CD14-positive monocyte (primary cell): ENCODE measurements around the gene SLC35E1. TPM values are rescaled to one million over a fixed set of nuclear protein-coding genes. Genes with fewer than 3 reads are reported as not detected.

ENCODE experiments used
- DNase-seq, 3 donors: peaks; one replicate each; pipeline ENCODE4 v3.0.0-alpha.2; 2011 to 2022
- H2AFZ ChIP-seq: 2 replicates; pipeline ENCODE4 v1.6.0; 2012; ENCODE audit warnings: mild to moderate bottlenecking, low read depth, low read length, inconsistent platforms; ENCODE audit not compliant: insufficient read depth, poor library complexity, severe bottlenecking
- H3K27ac ChIP-seq, 2 donors: 1 replicate in 1 of 2; 2 replicates in 1 of 2; pipeline ENCODE4 v1.5.1; 2012 to 2013; ENCODE audit warnings: low read length in 2 of 2, control low read depth in 1 of 2, inconsistent platforms in 1 of 2, low read depth in 1 of 2, mild to moderate bottlenecking in 1 of 2
- H3K27me3 ChIP-seq, 2 donors: one replicate each; pipeline versions ENCODE4 v1.6.0 to v1.6.1; 2011 to 2013; ENCODE audit warnings: low read length in 2 of 2; ENCODE audit not compliant: control insufficient read depth in 2 of 2, insufficient read depth in 2 of 2
- H3K36me3 ChIP-seq, 2 donors: replicated peaks in 1 of 2; 1 replicate in 1 of 2; 2 replicates in 1 of 2; pipeline versions ENCODE4 v1.5.1 to v1.6.1; 2012 to 2013; ENCODE audit warnings: low read length in 2 of 2, control low read depth in 1 of 2, inconsistent platforms in 1 of 2, mild to moderate bottlenecking in 1 of 2; ENCODE audit not compliant: insufficient read depth in 2 of 2, control insufficient read depth in 1 of 2
- H3K4me1 ChIP-seq, 2 donors: 1 replicate in 1 of 2; 2 replicates in 1 of 2; pipeline versions ENCODE4 v1.5.1 to v1.6.1; 2012 to 2013; ENCODE audit warnings: low read length in 2 of 2, control low read depth in 1 of 2, inconsistent platforms in 1 of 2, mild to moderate bottlenecking in 1 of 2, moderate library complexity in 1 of 2; ENCODE audit not compliant: insufficient read depth in 2 of 2, control insufficient read depth in 1 of 2
- H3K4me2 ChIP-seq: replicated peaks from 2 replicates; pipeline ENCODE3; 2012; ENCODE audit warnings: low read length, moderate library complexity, mild to moderate bottlenecking; ENCODE audit not compliant: poor library complexity, severe bottlenecking; ENCODE audit errors: extremely low read depth
- H3K4me3 ChIP-seq, 3 experiments: fragments of 200-600 bp in 1 of 3; sonication (generic) in 1 of 3; replicated peaks in 1 of 3; 1 replicate in 2 of 3; 2 replicates in 1 of 3; pipeline ENCODE4 v1.5.1; 2011 to 2013; ENCODE audit warnings: low read length in 3 of 3, mild to moderate bottlenecking in 3 of 3, control low read depth in 2 of 3, low read depth in 2 of 3, inconsistent platforms in 1 of 3, moderate library complexity in 1 of 3
- H3K79me2 ChIP-seq: 2 replicates; pipeline ENCODE4 v1.6.0; 2012; ENCODE audit warnings: mild to moderate bottlenecking, control low read depth, inconsistent platforms, low read length, moderate library complexity; ENCODE audit not compliant: insufficient read depth
- H3K9ac ChIP-seq: 2 replicates; pipeline ENCODE4 v1.6.0; 2017; ENCODE audit warnings: low read length, mild to moderate bottlenecking; ENCODE audit not compliant: insufficient read depth, poor library complexity, severe bottlenecking
- H3K9me3 ChIP-seq, 2 donors: replicated peaks in 1 of 2; 1 replicate in 1 of 2; 2 replicates in 1 of 2; pipeline versions ENCODE4 v1.5.1 to v1.6.1; 2012 to 2013; ENCODE audit warnings: low read length in 2 of 2, control low read depth in 1 of 2; ENCODE audit not compliant: control insufficient read depth in 1 of 2, insufficient read depth in 1 of 2
- H4K20me1 ChIP-seq: 2 replicates; pipeline ENCODE4 v1.6.0; 2012; ENCODE audit warnings: mild to moderate bottlenecking, low read length, control low read depth, moderate library complexity; ENCODE audit not compliant: insufficient read depth
- H3K27ac Mint-ChIP-seq, 7 donors: one replicate each; pipeline ENCODE4 v1.8.0; 2020; ENCODE audit warnings: mild to moderate bottlenecking in 7 of 7, mixed read lengths in 7 of 7, moderate library complexity in 6 of 7, inconsistent platforms in 2 of 7
- H3K27me3 Mint-ChIP-seq, 3 donors: one replicate each; pipeline ENCODE4 v1.8.0; 2021 to 2022; ENCODE audit warnings: low read depth in 3 of 3, mild to moderate bottlenecking in 3 of 3, mixed read lengths in 3 of 3, moderate library complexity in 3 of 3, inconsistent platforms in 1 of 3
- H3K36me3 Mint-ChIP-seq, 2 donors: one replicate each; pipeline ENCODE4 v1.8.0; 2020; ENCODE audit warnings: mixed read lengths in 2 of 2, inconsistent platforms in 1 of 2, mild to moderate bottlenecking in 1 of 2
- H3K4me1 Mint-ChIP-seq: one replicate; pipeline ENCODE4 v1.8.0; 2020; ENCODE audit warnings: mild to moderate bottlenecking, mixed read lengths
- H3K4me3 Mint-ChIP-seq, 2 donors: one replicate each; pipeline ENCODE4 v1.8.0; 2020; ENCODE audit warnings: mild to moderate bottlenecking in 2 of 2, mixed read lengths in 2 of 2, moderate library complexity in 1 of 2
- H3K9me3 Mint-ChIP-seq, 7 donors: one replicate each; pipeline ENCODE4 v1.8.0; 2020 to 2022; ENCODE audit warnings: mixed read lengths in 7 of 7, mild to moderate bottlenecking in 6 of 7, moderate library complexity in 6 of 7, inconsistent platforms in 2 of 7
- CTCF ChIP-seq: fragments of 200-600 bp; IDR thresholded peaks from one replicate; pipeline ENCODE4 v1.8.0; 2022; ENCODE audit warnings: antibody characterized with exemption, mild to moderate bottlenecking
- WGBS: methylation state at CpG from one replicate; pipeline ENCODE4 v1.1.5; 2013; ENCODE audit warnings: missing lambda C conversion rate; ENCODE audit not compliant: insufficient coverage; 5-methylcytosine and 5-hydroxymethylcytosine counted together
- intact Hi-C, 2 donors: fragments of 100-400 bp; cut with micrococcal nuclease; formaldehyde crosslinking; loops; one replicate each; pipeline versions ENCODE4 v1.15.0 to v1.15.1; 2023
- polyA plus RNA-seq, 3 donors: library from polyadenylated mRNA; depleted of rRNA in 1 of 3; unstranded in 2 of 3; stranded (reverse) in 1 of 3; fragments of 300-500 nt in 2 of 3; fragments of >200 nt in 1 of 3; fragmentation: Illumina TruSeq in 2 of 3; gene quantifications; 1 replicate in 2 of 3; 2 replicates in 1 of 3; pipeline ENCODE4 v1.2.3, GENCODE V29; 2012 to 2021

Gene SLC35E1
- polyA plus RNA-seq, 3 donors = 12.1 to 28.8 (median 13.5) TPM

GRCh38 chr19:16600824-16601223, 28.6 kb upstream of the SLC35E1 start:
- Histone ChIP-seq H3K27me3 (no peaks in the 10 kb centered on the region), H3K4me1 (peaks cover 8 to 12% of the 10 kb centered on the region in 2 donors), H4K20me1 (peaks cover 100% of the 10 kb centered on the region), H3K9me3 (no peaks in the 10 kb centered on the region), H3K27ac (no peak overlapping the region), H3K79me2 (peaks cover 100% of the 10 kb centered on the region), H3K36me3 (peaks cover 0 to 13% of the 10 kb centered on the region in 2 donors), H3K4me2 (no peak overlapping the region), H2AFZ (no peak overlapping the region), H3K4me3 (no peak overlapping the region), H3K9ac (no peak overlapping the region)
- H3K36me3 Mint-ChIP-seq = peaks cover 6 to 27% of the 10 kb centered on the region in 2 donors
- no peaks in the 10 kb centered on the region for H3K27me3 Mint-ChIP-seq
- H3K4me1 Mint-ChIP-seq = peaks cover 18% of the 10 kb centered on the region
- WGBS = 100% methylated on average over 3 of the region's 5 CpGs
- no peak for DNase-seq
- intact Hi-C loops = no loop called here
- TF ChIP-seq CTCF = no peak
- H3K27ac Mint-ChIP-seq = peak overlapping the region in 2 of 7 donors; percentile 8 to 53
- no peaks in the 10 kb centered on the region for H3K9me3 Mint-ChIP-seq
- no peak overlapping the region for H3K4me3 Mint-ChIP-seq

GRCh38 chr19:16599655-16600346, 27.6 kb upstream of the SLC35E1 start:
- Histone ChIP-seq H3K27ac (no peak overlapping the region), H3K36me3 (peaks cover 0 to 6% of the 10 kb centered on the region in 2 donors), H3K4me3 (no peak overlapping the region), H3K4me1 (peaks cover 8 to 13% of the 10 kb centered on the region in 2 donors), H3K27me3 (no peaks in the 10 kb centered on the region), H4K20me1 (peaks cover 100% of the 10 kb centered on the region), H3K9ac (no peak overlapping the region), H3K79me2 (peaks cover 100% of the 10 kb centered on the region), H3K9me3 (no peaks in the 10 kb centered on the region), H2AFZ (no peak overlapping the region), H3K4me2 (no peak overlapping the region)
- Mint-ChIP-seq H3K9me3 (no peaks in the 10 kb centered on the region), H3K27ac (no peak overlapping the region), H3K36me3 (peaks cover 2 to 23% of the 10 kb centered on the region in 2 donors), H3K4me3 (no peak overlapping the region), H3K27me3 (no peaks in the 10 kb centered on the region), H3K4me1 (peaks cover 20% of the 10 kb centered on the region)
- TF ChIP-seq CTCF = no peak
- DNase-seq = no peak
- intact Hi-C loops = no loop called here
- 98% methylated on average over 4 of the region's 6 CpGs for WGBS
